Stimulated activated CD4-positive, alpha-beta T cell treated with anti-CD3 and anti-CD28 coated beads, Interleukin-4, amount 100 ng/mL, for 24 hours (primary cell): ENCODE measurements around the gene GLYR1.

Source experiments
- DNase-seq: peaks from one replicate; pipeline ENCODE4 v3.0.0-alpha.2; 2020

Gene GLYR1

GRCh38 chr16:4846503-4846900 is 586 bp downstream of the GLYR1 start:
- peak; percentile 20 for DNase-seq

DNA sequence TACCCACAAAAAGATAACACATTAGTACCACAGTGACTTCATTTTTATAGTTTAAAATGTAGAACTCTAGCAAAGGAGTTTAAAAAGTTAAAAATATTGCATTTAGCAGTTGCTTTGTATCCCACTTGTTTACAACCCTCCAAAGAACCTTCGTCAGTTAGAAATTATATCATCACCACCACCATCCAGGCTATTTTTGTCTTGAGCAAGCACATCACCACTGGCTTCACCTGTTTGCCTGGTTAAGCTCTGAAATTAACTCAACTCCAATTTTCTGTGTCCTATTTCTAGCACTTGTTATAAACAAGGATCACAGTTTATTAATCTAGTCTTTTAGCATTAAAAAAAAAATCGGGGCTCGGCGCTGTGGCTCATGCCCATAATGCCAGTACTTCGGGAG is 6.1 kb downstream of the GLYR1 start:
- DNase-seq: no peak

DNA sequence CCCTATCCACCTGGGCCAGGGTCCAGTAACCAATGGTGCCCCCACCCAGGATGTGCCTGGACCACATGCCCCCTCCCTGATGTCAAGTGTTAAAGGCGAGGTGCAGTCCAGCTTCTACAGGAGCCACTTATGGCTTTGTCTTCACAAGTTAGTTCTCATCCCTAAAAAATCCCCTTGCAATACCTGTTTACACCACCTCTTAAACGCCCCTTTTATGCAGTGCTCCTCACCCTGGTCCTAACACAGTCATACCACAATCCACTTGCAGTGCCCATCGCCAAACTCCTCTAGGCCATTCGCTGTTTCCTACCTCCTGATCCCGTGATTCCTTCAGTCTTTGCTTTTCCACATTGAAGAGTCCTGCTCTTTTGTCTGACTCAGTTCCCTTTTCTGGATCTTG is 7.1 kb downstream of the GLYR1 start:
- no peak for DNase-seq

GRCh38 chr16:4837733-4838501 is 9.2 kb downstream of the GLYR1 start:
- DNase-seq: no peak

DNA sequence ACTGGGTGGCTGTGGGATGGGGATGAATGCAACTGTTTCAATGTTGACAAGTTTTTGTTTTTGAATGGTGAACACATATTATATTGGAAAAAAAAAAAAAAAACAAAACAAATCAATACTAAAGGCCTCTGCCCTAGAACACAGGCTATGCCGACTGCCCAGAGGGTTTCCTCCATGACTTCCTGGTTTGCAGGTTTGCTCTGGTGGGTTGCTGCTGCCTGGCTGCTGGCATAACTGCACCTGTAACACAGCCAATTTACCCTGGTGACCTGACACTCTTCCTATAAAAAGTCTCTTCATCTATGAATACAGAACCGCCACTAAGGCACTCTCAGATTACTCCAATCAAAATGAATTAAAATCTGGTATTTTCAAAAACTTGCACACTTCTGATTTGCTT is 10.4 kb downstream of the GLYR1 start:
- DNase-seq: no peak

DNA sequence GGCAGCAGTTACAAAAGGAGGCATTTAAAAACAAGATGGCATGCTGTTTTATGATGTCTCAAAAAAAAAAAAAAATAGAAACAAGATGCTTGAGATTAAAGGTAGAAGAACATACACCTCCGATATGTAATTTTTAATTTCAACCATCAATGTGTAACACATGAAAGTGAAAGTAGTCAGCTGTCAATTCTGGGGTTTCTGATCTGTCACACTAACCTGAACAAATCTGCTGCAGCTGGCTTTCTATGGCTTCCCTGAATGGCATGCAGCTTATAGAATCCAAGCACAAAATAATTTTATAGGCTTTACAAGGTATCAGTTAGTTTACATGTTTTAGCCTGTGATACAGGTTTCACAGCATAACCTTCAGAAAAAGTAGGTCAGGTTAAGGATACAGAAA is 13.5 kb downstream of the GLYR1 start:
- no peak for DNase-seq

DNA sequence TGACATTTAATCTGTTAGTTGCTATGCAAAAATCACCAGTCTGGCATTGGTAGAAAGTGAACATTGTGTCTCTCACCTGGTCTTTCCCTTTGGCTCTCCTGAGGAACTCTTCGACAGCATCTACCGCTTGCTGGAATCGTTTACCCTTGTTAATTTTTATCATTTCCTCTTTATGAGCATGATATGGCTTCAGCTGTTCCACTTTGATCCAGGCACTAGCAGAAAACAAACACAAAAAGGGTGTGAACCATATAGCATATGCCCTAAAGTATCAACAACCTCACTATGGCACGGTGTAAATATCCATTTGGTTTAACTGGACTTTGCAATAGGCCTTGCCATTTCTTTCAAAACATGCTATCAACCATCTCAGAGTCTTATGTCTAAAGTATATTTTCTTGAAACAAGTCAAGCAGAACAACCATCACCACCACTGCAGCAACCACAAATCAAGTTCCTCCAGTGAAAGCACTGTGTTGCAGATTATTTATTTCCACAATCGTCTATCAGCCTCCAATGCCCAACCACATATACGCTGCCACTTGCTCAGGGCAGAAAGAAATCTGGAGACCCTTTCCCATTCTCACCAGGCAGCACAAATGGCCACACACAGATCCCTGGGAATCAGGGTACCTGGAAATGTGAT is 14.3 kb downstream of the GLYR1 start:
- DNase-seq: no peak

GRCh38 chr16:4831616-4832015 is 15.5 kb downstream of the GLYR1 start:
- no peak for DNase-seq

DNA sequence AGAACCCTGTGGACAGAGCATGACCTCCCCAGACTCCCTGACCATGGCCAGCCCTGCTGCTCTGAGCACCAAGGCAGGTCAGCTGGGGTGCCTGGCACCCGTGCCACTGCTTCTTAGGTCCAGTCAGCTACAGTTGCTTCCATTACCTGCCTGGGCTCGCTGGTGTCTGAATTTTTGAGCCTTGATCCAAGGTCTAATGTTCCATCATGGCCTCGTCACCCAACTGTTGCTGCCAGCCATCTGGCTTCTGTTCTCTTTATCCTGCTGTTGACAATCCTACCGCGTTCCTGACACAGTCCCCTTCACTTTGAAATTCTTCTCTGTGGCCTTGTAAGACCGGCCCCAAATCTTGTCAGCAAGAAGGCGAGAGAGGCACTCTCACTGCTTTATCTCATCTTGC is 16.7 kb downstream of the GLYR1 start:
- DNase-seq: no peak

- DNase-seq: no peak
Observed at GRCh38 chr16:4828567-4829321, 18.3 kb downstream of the GLYR1 start.

DNA sequence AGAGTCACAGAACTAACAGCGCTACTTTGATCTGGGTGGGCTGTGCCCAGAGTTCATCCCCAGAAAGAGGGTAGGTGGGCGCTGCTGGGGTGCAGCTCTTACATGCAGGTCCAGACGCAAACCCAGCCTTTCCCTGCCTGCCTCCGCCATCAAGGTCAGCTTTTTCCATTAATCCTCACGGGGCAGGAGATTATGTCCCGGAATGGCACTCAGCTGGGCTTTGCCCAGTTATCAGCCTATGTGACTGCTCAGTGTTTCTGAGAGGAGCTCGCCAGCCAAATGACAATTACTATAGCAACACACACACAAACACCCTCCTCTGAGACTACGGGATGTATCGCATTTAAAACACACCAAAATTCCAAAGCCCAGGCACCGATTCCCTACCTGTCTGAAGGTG is 20.1 kb downstream of the GLYR1 start:
- DNase-seq: no peak

DNA sequence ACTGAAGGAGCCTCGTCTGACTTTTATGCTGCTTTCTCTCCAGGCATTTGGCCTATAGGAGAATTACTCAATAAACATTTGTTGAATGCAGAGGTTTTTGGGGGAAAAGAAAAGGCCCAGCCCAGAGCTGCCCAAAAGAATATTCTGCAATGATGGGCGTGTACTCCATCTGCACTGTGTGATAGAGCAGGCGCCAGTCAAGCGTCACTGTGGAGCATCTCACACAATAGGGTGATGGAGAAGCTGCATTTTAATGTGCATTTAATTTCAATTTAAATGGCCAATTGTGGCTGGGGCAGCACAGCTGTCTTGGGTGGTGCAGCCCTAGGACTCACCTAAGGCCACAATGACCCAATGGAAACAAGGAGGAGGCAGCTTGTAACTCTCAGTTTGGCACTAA is 20.6 kb downstream of the GLYR1 start:
- DNase-seq: no peak

GRCh38 chr16:4825196-4825595 is 21.9 kb downstream of the GLYR1 start:
- DNase-seq: no peak

GRCh38 chr16:4820652-4821051 is 26.4 kb downstream of the GLYR1 start:
- no peak for DNase-seq

GRCh38 chr16:4814542-4815173 is 32.4 kb downstream of the GLYR1 start:
- DNase-seq: no peak

GRCh38 chr16:4814046-4814445 is 33.0 kb downstream of the GLYR1 start:
- DNase-seq: no peak

DNA sequence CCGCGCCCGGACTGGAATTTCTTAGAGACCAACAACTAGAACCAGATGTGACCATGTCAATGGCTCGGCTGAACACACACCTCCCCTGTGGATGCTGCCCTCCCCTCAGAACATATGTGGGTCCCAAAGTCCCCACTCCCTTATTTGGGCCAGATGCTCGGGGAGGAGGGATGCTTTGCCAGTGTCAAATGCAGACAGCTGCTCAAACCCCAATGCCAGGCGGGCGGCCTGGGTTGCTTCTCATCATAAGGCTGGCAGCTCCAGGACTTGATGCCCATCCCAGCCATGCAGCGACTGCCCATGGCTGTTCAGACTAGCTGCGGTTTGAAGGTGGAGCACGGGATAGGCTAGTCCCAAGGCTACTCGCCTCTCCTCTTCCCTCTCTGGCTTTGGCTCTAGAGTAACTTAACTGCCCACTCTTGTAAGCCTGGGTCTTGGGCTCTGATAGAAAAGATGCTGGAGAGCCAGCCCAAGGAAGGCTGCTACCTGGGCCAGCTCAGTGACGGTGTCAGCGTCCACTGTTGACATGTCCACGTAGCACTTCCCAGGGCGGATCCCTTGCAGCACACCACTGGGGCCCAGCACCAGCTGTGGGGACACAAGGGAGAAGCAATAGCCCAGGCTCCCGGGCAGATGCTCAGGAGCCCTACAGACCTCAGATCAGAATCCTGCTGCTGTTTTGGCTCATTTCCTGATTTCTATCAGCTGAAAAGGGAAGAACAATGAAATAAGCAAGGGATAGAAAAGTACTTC is 33.7 kb downstream of the GLYR1 start:
- DNase-seq: no peak

GRCh38 chr16:4811773-4812172 is 35.3 kb downstream of the GLYR1 start:
- no peak for DNase-seq

- DNase-seq: no peak
Observed at GRCh38 chr16:4811242-4811641, 35.8 kb downstream of the GLYR1 start.

GRCh38 chr16:4806280-4806679 is 40.8 kb downstream of the GLYR1 start:
- no peak for DNase-seq

- no peak for DNase-seq
Observed at GRCh38 chr16:4805231-4805630, 41.9 kb downstream of the GLYR1 start.

- DNase-seq: no peak
Observed at GRCh38 chr16:4803898-4804762, 43.0 kb downstream of the GLYR1 start.
